ENCODE data around the gene CDCA5.
A peak's percentile ranks its signal among the peaks of the same experiment; 100 is the strongest.

CDCA5 gene

GRCh38 chr11:65083834-65084597 is at the start of gene CDCA5, which contains the start of gene ZFPL1:
Gene CDCA5 (minus strand): TSS chr11:65084040. CDS start chr11:65083978, 62 bp downstream.
Gene ZFPL1 (plus strand): TSS chr11:65084222. CDS start chr11:65084699, 477 bp downstream.
- peak within 1 kb of the TSS; percentile 91 for H3K4me3 Mint-ChIP-seq
- H3K36me3 Mint-ChIP-seq = peaks cover 20% of the 10 kb centered on the region
- H3K9me3 Mint-ChIP-seq = no peaks in the 10 kb centered on the region
- ATAC-seq (ENCODE audit: low read depth) (peak; percentile 95), DNase-seq (ENCODE audit: low spot score in 2 of 2) (peak; percentile 96)
- peak within 1 kb of the TSS; percentile 98 for H3K27ac Mint-ChIP-seq
- H3K4me1 Mint-ChIP-seq = peaks cover 16% of the 10 kb centered on the region
- H3K27me3 Mint-ChIP-seq = no peaks in the 10 kb centered on the region

GRCh38 chr11:65132988-65133700 is 49.3 kb upstream of the CDCA5 start:
- Mint-ChIP-seq H3K27ac (peak overlapping the region; percentile 100), H3K27me3 (no peaks in the 10 kb centered on the region), H3K36me3 (peaks cover 23% of the 10 kb centered on the region), H3K4me1 (peaks cover 51% of the 10 kb centered on the region), H3K9me3 (no peaks in the 10 kb centered on the region), H3K4me3 (peak overlapping the region; percentile 100)
- ATAC-seq (ENCODE audit: low read depth) (peak; percentile 8), DNase-seq (ENCODE audit: low spot score in 2 of 2) (peak; percentile 47 to 55)

GRCh38 chr11:65132238-65132987 is 48.6 kb upstream of the CDCA5 start:
- H3K27me3 Mint-ChIP-seq = no peaks in the 10 kb centered on the region
- ATAC-seq (ENCODE audit: low read depth) = peak; percentile 55
- peak overlapping the region; percentile 100 for H3K4me3 Mint-ChIP-seq
- no peaks in the 10 kb centered on the region for H3K9me3 Mint-ChIP-seq
- DNase-seq (ENCODE audit: low spot score in 2 of 2) = peak; percentile 54 to 59
- peaks cover 23% of the 10 kb centered on the region for H3K36me3 Mint-ChIP-seq
- peak overlapping the region; percentile 100 for H3K27ac Mint-ChIP-seq
- H3K4me1 Mint-ChIP-seq = peaks cover 52% of the 10 kb centered on the region

GRCh38 chr11:65131895-65132237 is 48.0 kb upstream of the CDCA5 start:
- DNase-seq (ENCODE audit: low spot score in 2 of 2) = no peak
- no peak for ATAC-seq (ENCODE audit: low read depth)
- Mint-ChIP-seq H3K9me3 (no peaks in the 10 kb centered on the region), H3K27me3 (no peaks in the 10 kb centered on the region), H3K4me3 (peak overlapping the region; percentile 100), H3K36me3 (peaks cover 25% of the 10 kb centered on the region), H3K27ac (peak overlapping the region; percentile 100), H3K4me1 (peaks cover 53% of the 10 kb centered on the region)

GRCh38 chr11:65131417-65131776 is 47.6 kb upstream of the CDCA5 start:
- H3K27ac Mint-ChIP-seq = peak overlapping the region; percentile 78
- ATAC-seq (ENCODE audit: low read depth) = no peak

GRCh38 chr11:65130631-65131416 is 47.0 kb upstream of the CDCA5 start:
- peaks cover 49% of the 10 kb centered on the region for H3K4me1 Mint-ChIP-seq
- ATAC-seq (ENCODE audit: low read depth) (no peak), DNase-seq (ENCODE audit: low spot score in 2 of 2) (no peak)
- H3K9me3 Mint-ChIP-seq = no peaks in the 10 kb centered on the region
- H3K27me3 Mint-ChIP-seq = no peaks in the 10 kb centered on the region
- H3K27ac Mint-ChIP-seq = peak overlapping the region; percentile 78
- peak overlapping the region; percentile 100 for H3K4me3 Mint-ChIP-seq
- H3K36me3 Mint-ChIP-seq = peaks cover 30% of the 10 kb centered on the region

More at GRCh38 chr11:65131417-65131776, 47.6 kb upstream of the CDCA5 start:
- peak overlapping the region; percentile 100 for H3K4me3 Mint-ChIP-seq
- H3K9me3 Mint-ChIP-seq = no peaks in the 10 kb centered on the region
- no peak for DNase-seq (ENCODE audit: low spot score in 2 of 2)
- H3K4me1 Mint-ChIP-seq = peaks cover 55% of the 10 kb centered on the region
- no peaks in the 10 kb centered on the region for H3K27me3 Mint-ChIP-seq
- peaks cover 29% of the 10 kb centered on the region for H3K36me3 Mint-ChIP-seq

- peak overlapping the region; percentile 100 for H3K4me3 Mint-ChIP-seq
- H3K27ac Mint-ChIP-seq = peak overlapping the region; percentile 78
- no peaks in the 10 kb centered on the region for H3K9me3 Mint-ChIP-seq
- ATAC-seq (ENCODE audit: low read depth) = peak; percentile 6
- peak in 1 of 2 donors; percentile 37 for DNase-seq (ENCODE audit: low spot score in 2 of 2)
- no peaks in the 10 kb centered on the region for H3K27me3 Mint-ChIP-seq
- H3K4me1 Mint-ChIP-seq = peaks cover 44% of the 10 kb centered on the region
- peaks cover 33% of the 10 kb centered on the region for H3K36me3 Mint-ChIP-seq
These were observed 46.0 kb upstream of the CDCA5 start for GRCh38 chr11:65129649-65130441.

GRCh38 chr11:65128182-65129145 is 44.6 kb upstream of the CDCA5 start:
- ATAC-seq (ENCODE audit: low read depth) (no peak), DNase-seq (ENCODE audit: low spot score in 2 of 2) (no peak)
- H3K4me3 Mint-ChIP-seq = no peak overlapping the region
- peaks cover 41% of the 10 kb centered on the region for H3K4me1 Mint-ChIP-seq
- H3K27ac Mint-ChIP-seq = no peak overlapping the region
- no peaks in the 10 kb centered on the region for H3K9me3 Mint-ChIP-seq
- H3K27me3 Mint-ChIP-seq = no peaks in the 10 kb centered on the region
- H3K36me3 Mint-ChIP-seq = peaks cover 30% of the 10 kb centered on the region

GRCh38 chr11:65127473-65128181 is 43.8 kb upstream of the CDCA5 start:
- DNase-seq (ENCODE audit: low spot score in 2 of 2) = no peak
- Mint-ChIP-seq H3K36me3 (peaks cover 24% of the 10 kb centered on the region), H3K27me3 (no peaks in the 10 kb centered on the region), H3K9me3 (no peaks in the 10 kb centered on the region), H3K4me1 (peaks cover 37% of the 10 kb centered on the region), H3K4me3 (no peak overlapping the region), H3K27ac (no peak overlapping the region)
- ATAC-seq (ENCODE audit: low read depth) = no peak

- Mint-ChIP-seq H3K27me3 (no peaks in the 10 kb centered on the region), H3K27ac (no peak overlapping the region), H3K4me3 (no peak overlapping the region), H3K9me3 (no peaks in the 10 kb centered on the region), H3K4me1 (peaks cover 36% of the 10 kb centered on the region), H3K36me3 (peaks cover 24% of the 10 kb centered on the region)
- ATAC-seq (ENCODE audit: low read depth) (no peak), DNase-seq (ENCODE audit: low spot score in 2 of 2) (no peak)
These were observed 42.9 kb upstream of the CDCA5 start for GRCh38 chr11:65126624-65127274.

Data from memory B cell (primary cell).